ENCODE measurements around the gene SLC1A5.
"Not testable (repeated sequence)": the region's sequence is repeated elsewhere in the genome, so short reads cannot be mapped to it uniquely, and the experiment has no call there.

Gene SLC1A5

GRCh38 chr19:46785054-46785979 is 3.1 kb downstream of the SLC1A5 start:
- Histone ChIP-seq H2AFZ (ENCODE audit: low read depth) (no peak overlapping the region), H3K79me2 (ENCODE audit: insufficient read depth, low read depth) (peaks cover 80% of the 10 kb centered on the region)

DNA sequence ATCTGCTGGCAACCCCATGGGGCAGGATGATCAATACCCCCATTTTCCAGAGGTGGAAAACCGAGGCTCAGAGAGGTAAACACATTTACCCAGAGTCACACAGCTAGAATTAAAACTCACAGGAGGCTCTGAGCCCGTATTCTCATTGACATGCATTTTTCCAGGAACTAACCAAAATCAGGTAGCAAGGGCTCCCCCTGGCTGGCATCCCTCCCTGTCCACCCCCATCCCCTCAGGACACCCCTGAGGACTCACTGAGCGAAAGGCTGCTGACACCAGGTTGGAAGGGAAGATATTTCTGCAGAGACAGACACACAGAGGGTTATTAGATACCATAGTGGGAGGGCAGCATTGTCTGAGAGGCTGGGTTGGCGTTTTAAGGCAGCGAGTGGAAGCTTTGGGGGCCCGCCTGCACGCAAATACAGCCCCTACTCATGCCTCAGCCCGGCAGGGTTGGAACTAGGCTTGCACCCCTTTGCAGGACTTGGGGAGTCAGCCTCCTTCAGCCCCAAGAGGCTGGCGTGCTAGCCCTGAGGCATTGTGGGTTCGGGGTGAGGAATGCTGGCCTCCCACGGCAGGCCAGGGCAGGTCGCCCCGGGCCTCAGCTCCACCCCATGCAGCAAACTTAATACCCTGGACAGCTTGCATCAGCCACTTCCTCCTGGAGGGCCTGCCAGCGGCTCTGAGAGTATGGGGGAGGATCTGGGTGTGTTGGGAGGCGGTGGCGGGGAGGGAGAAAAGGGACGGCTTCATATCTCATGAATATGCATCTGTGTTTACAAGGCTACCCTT is 3.9 kb downstream of the SLC1A5 start:
- Histone ChIP-seq H3K4me3 (IDR thresholded peaks at IDR 0.05; ENCODE audit: insufficient read depth, low read depth, low read length) (no peak overlapping the region), H3K27me3 (ENCODE audit: insufficient read depth, low read depth) (no peaks in the 10 kb centered on the region), H3K4me1 (ENCODE audit: low read depth, poor library complexity, severe bottlenecking) (peaks cover 32% of the 10 kb centered on the region), H3K79me2 (ENCODE audit: insufficient read depth, low read depth) (peaks cover 81% of the 10 kb centered on the region), H3K9ac (peak overlapping the region; percentile 99), H3K27ac (peak overlapping the region; percentile 98), H3K36me3 (ENCODE audit: insufficient read depth) (peaks cover 11% of the 10 kb centered on the region; the same call in 1 of the 2 replicates), H4K20me1 (ENCODE audit: insufficient read depth) (peaks cover 38% of the 10 kb centered on the region), H3K4me2 (peak overlapping the region; percentile 86), H2AFZ (ENCODE audit: low read depth) (no peak overlapping the region)
- TF ChIP-seq, protein P1, sequence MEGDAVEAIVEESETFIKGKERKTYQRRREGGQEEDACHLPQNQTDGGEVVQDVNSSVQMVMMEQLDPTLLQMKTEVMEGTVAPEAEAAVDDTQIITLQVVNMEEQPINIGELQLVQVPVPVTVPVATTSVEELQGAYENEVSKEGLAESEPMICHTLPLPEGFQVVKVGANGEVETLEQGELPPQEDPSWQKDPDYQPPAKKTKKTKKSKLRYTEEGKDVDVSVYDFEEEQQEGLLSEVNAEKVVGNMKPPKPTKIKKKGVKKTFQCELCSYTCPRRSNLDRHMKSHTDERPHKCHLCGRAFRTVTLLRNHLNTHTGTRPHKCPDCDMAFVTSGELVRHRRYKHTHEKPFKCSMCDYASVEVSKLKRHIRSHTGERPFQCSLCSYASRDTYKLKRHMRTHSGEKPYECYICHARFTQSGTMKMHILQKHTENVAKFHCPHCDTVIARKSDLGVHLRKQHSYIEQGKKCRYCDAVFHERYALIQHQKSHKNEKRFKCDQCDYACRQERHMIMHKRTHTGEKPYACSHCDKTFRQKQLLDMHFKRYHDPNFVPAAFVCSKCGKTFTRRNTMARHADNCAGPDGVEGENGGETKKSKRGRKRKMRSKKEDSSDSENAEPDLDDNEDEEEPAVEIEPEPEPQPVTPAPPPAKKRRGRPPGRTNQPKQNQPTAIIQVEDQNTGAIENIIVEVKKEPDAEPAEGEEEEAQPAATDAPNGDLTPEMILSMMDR (conservative IDR thresholded peaks at IDR 0.05; ENCODE audit: low read depth, low read length): peak; percentile 58

More at GRCh38 chr19:46785054-46785979, 3.1 kb downstream of the SLC1A5 start:
- H3K4me2 ChIP-seq: peak overlapping the region; percentile 86
- peak overlapping the region; percentile 99; the same call in 1 of the 2 replicates for H3K9ac ChIP-seq
- H3K27ac ChIP-seq: peak overlapping the region; percentile 98
- no peaks in the 10 kb centered on the region for H3K27me3 ChIP-seq (ENCODE audit: insufficient read depth, low read depth)
- H3K4me1 ChIP-seq (ENCODE audit: low read depth, poor library complexity, severe bottlenecking): peaks cover 32% of the 10 kb centered on the region
- no peak overlapping the region for H3K4me3 ChIP-seq (IDR thresholded peaks at IDR 0.05; ENCODE audit: insufficient read depth, low read depth, low read length)
- H4K20me1 ChIP-seq (ENCODE audit: insufficient read depth): peaks cover 38% of the 10 kb centered on the region
- TF ChIP-seq, protein P1 (conservative IDR thresholded peaks at IDR 0.05; ENCODE audit: low read depth, low read length): no peak
- H3K36me3 ChIP-seq (ENCODE audit: insufficient read depth): peaks cover 11% of the 10 kb centered on the region; the same call in 1 of the 2 replicates

GRCh38 chr19:46783670-46784069 is 4.7 kb downstream of the SLC1A5 start:
- Histone ChIP-seq H3K27me3 (ENCODE audit: insufficient read depth, low read depth) (no peaks in the 10 kb centered on the region), H3K9ac (peak overlapping the region; percentile 99; the same call in 1 of the 2 replicates), H2AFZ (ENCODE audit: low read depth) (no peak overlapping the region), H3K4me3 (IDR thresholded peaks at IDR 0.05; ENCODE audit: insufficient read depth, low read depth, low read length) (no peak overlapping the region), H3K27ac (no peak overlapping the region), H3K79me2 (ENCODE audit: insufficient read depth, low read depth) (peaks cover 81% of the 10 kb centered on the region), H3K36me3 (ENCODE audit: insufficient read depth) (peaks cover 14% of the 10 kb centered on the region; the same call in 1 of the 2 replicates), H3K4me2 (peak overlapping the region; percentile 86), H4K20me1 (ENCODE audit: insufficient read depth) (peaks cover 38% of the 10 kb centered on the region), H3K4me1 (ENCODE audit: low read depth, poor library complexity, severe bottlenecking) (peaks cover 26% of the 10 kb centered on the region)
- TF ChIP-seq, protein P1 (conservative IDR thresholded peaks at IDR 0.05; ENCODE audit: low read depth, low read length): no peak

DNA sequence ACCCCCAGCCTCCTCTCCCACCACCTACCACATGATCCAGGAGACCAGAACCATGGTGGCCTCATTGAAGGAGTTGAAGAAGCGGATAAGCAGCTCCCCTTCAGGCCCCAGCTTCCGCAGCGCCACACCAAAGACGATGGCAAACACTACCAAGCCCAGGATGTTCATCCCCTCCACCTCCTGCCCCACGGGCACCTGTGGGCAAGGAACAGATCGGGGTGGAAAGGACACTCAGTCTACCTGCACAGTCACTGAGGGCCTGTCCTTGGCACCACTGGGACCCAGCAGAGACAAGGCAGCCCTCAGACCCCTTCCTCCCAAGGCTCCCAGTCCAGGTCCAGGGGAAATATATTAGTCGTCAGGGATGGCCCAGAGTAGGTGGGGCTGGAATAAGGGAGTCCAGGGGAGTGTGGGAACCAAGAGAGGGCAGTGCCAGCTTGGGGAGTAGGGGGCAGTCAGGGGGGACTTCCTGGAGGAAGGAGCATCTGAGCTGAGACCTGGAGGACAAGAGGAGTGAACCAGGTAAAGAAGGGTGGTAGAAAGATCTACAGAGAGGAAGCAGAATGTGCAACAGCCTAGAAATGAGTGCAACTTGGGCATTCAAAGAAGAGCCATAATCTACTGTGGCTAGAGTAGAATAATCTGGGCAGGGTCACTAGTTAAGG is 5.9 kb downstream of the SLC1A5 start:
- Histone ChIP-seq H3K79me2 (ENCODE audit: insufficient read depth, low read depth) (peaks cover 71% of the 10 kb centered on the region), H3K4me2 (no peak overlapping the region; the same call in 1 of the 2 replicates), H3K27me3 (ENCODE audit: insufficient read depth, low read depth) (no peaks in the 10 kb centered on the region), H2AFZ (ENCODE audit: low read depth) (no peak overlapping the region), H3K4me1 (ENCODE audit: low read depth, poor library complexity, severe bottlenecking) (peaks cover 26% of the 10 kb centered on the region), H3K4me3 (IDR thresholded peaks at IDR 0.05; ENCODE audit: insufficient read depth, low read depth, low read length) (no peak overlapping the region), H3K9ac (no peak overlapping the region), H4K20me1 (ENCODE audit: insufficient read depth) (peaks cover 46% of the 10 kb centered on the region), H3K36me3 (ENCODE audit: insufficient read depth) (peaks cover 20% of the 10 kb centered on the region; the same call in 1 of the 2 replicates), H3K27ac (no peak overlapping the region)
- TF ChIP-seq, protein P1 (conservative IDR thresholded peaks at IDR 0.05; ENCODE audit: low read depth, low read length): no peak

DNA sequence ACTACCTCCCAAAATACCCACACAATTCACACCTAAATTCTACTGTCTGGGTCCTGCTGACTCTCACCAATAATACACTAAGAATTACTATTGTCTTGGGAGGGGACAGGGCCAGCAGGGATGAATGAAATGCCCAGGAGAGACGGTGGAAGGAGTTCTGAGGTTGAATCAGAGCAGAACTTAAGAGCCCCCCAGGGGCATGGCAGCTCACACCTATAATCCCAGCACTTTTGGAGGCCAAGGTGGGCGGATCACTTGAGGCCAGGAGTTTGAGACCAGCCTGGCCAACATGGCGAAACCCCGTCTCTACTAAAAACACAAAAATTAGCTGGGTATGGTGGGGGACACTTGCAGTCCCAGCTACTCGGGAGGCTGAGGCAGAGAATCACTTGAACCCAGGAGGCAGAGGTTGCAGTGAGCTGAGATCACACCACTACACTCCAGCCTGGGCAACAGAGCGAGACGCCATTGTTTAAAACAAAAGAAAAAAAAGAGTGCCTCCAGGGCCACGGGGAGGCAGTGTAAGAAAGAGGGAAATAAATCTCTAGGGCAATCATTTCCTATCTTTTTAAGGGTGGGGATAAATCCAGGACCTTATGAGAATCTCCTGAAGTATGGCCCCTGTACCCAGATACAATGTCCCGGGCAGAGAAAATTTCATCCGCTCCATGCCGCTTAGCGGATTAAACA is 10.3 kb downstream of the SLC1A5 start:
- H3K27ac ChIP-seq; H3K27me3 ChIP-seq (ENCODE audit: insufficient read depth, low read depth); H3K9ac ChIP-seq; H2AFZ ChIP-seq (ENCODE audit: low read depth); H3K4me1 ChIP-seq (ENCODE audit: low read depth, poor library complexity, severe bottlenecking); H3K4me3 ChIP-seq (IDR thresholded peaks at IDR 0.05; ENCODE audit: insufficient read depth, low read depth, low read length); H3K4me2 ChIP-seq: not testable (repeated sequence)
- peaks cover 27% of the 10 kb centered on the region for H3K79me2 ChIP-seq (ENCODE audit: insufficient read depth, low read depth)
- peaks cover 18% of the 10 kb centered on the region; the same call in 1 of the 2 replicates for H4K20me1 ChIP-seq (ENCODE audit: insufficient read depth)
- peaks cover 30% of the 10 kb centered on the region; the same call in 1 of the 2 replicates for H3K36me3 ChIP-seq (ENCODE audit: insufficient read depth)
